ENCODE data around the gene PLD6.
"Not testable (repeated sequence)": the region's sequence is repeated elsewhere in the genome, so short reads cannot be mapped to it uniquely, and the experiment has no call there.

PLD6 gene

DNA sequence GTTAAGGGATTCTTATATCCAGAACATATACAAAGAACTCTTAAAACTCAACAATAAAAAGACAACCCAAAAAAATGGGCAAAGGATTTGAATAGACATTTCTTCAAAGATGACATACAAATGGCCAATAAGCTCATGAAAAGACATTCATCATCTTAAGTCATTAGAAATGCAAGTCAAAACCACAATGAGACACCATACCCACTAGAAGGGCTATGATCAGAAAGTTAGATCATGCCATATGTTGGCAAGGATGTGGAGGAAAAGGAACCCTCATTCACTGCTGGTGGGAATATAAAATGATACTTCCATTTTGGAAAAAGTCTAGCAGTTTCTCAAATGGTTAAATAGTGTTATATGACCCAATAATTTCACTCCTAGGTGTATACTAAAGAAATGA, 9.4 kb downstream of the PLD6 start:
- DNase-seq: no peak

DNA sequence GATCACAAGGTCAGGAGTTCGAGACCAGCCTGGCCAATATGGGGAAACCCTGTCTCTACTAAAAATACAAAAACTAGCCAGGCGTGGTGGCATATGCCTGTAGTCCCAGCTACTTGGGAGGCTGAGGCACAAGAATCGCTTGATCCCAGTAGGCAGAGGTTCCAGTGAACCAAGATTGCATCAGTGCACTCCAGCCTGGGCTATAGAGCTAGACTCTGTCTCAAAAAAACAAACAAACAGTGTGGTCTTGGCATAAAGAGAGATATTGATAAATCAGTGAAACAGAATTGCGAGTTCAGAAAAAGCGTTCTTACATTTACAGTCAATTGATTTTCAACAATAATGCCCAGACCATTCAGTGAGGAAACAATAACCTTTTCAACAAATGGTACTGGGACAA, 10.7 kb downstream of the PLD6 start:
- not testable (repeated sequence) for DNase-seq

DNA sequence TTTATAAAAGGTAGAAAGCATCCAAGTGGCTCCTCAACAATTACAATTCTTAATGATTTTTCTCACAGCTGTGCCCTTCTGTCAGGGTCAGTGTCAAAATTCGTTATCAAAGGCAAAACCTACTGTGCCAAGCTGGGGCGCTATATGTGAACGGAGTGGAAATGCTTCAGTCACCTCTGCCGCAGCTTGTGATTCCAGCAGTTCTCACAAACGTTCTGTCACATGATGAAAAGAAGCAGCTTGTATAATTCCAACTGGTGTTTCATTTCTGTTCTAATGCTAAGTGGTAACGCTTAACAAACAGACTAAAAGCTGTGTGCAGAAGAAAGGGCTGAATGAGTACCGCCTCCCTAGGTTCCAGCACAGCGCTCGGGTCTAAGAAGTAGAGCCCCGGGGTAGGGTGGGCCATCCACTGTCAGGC, 14.2 kb downstream of the PLD6 start:
- no peak for DNase-seq

DNA sequence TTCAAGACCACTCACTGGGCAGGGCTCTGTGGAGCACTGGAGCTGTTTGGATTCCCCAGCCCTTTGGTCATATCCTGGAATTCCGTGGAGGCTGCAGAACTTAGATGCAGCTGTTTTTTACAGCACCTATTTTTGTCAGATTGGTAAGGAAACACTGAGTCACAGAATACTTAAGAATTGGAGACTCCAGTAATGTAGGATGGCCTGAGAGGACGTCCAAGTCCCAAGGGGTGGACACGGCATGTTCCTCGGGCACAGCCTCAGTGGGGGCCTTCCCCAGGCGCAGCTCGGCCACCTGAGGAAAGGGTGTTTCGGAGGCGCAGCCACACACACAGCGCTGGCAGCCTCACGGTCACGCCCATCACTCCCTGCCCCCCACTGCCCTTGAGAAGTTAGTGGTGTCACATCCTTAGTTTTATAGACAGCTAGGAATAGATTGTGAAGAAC, 14.8 kb downstream of the PLD6 start:
- no peak for DNase-seq

DNA sequence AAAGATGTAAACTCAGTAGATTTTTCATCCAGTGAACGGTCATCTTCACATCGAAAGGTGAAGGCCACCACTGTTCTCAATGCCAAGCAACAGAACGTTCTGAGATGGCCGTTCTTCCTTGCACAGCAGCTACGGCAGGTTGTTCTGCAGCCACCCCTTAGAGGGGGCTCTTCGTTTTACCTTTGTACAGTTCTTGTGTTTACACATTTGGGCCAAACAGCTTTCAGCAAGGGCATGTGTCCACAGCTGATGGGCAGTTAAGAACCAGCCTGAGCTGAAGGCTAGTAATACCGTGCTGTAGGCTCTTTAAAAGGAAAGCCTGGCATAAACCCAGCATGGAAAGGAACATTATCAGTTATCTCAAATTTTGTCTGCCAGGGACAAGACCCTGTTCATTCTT, 15.9 kb downstream of the PLD6 start:
- no peak for DNase-seq

DNA sequence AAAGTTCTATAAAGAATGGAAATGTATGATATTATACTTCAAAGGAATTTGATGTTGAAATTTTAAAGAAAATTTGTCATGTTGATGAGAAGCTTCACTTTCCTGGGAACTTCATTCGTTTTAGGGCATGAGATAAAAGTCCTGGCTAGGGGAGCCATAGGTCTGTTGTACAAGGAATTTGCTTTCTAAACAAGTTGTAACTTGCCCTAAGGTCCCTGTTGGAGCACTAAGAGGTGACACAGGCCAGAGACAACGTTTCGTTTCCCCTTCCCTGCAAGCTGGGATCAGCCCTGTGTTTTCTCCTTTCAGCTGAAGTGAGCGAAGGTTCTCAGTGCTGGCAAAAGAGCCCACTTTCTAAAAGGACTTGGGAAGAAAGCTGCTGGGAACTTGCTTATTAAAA, 16.6 kb downstream of the PLD6 start:
- DNase-seq: no peak

DNA sequence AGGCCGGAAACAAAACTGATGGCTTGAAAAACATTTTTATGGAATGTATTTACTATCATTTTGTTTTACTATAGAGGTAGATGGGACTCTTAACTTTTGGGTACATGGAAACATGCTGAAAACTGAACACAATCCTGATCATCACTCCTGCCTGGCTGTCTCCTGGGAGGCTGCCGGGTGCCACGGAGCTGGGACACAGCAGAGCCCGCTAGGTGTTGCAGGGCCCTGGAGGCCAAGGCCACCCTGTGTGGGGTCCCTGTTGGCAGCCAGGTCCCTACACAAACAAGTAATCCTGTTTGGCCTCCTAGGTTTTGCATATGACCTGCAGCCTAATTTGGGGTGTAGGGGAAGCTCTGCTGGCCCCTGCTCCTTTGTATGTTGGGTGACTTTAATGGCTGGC, 17.5 kb downstream of the PLD6 start:
- no peak for DNase-seq

DNA sequence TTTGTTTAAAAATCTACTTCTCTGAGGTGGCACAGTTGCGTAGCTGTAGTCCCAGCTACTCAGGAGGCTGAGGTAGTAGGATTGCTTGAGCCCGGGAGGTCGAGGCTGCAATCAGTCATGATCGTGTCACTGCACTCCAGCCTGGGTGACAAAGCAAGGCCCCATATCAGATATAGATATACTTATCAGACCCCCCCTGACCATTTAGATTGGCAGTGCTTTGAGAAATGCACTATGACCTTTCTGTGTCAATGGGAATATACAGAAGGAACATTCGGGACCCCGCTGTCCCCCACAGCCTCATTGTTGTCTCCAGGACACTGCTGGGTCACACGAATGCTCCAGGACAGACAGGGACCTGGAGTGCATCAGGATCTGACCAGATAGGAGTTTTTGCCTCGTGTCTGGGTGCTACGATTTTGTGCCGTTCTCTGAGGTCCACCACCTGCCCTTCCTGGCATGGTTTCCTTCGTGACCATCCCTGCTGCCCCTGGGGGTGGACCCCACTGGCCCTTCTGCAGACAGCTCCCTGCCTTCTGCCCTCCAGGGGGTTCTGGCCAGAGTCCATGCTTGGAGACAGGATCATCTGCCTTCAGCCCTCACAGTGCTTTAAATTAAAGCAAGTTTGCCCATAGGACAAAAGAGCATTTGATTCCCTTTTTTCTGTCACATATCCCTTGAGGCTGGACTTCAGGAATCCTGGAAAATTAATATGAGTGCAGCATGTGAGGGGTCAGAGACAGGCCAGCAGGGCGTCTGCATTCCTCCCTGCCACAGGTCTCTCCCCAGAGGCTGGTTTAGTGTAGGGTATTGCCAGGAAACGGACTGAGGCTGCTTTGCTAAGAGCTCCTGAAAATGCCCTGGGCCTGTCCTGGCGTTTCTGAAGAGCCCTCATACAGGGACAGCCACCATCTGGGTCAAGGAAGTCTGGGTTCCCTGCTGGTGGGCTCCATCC, 19.3 kb downstream of the PLD6 start:
- no peak for DNase-seq

DNA sequence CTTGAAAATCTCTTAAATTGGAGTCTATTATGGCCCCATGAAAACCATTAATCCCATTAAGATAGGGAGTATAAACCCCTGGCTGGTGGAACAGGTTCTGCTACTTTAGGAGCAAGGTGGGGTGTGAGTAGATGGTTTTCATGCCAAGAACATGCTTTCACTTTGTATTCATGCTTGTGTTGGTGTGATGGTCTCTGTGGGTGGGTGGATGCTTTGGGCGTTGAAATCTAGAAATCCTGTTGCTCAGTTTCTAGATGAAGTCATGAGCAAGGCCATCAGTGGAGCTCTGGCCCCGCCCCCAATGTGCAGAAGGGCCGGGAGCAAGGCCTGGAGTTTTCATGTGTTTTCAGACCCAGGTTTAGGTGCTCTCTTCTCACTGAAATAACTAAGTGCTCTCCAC, 20.1 kb downstream of the PLD6 start:
- DNase-seq: no peak

DNA sequence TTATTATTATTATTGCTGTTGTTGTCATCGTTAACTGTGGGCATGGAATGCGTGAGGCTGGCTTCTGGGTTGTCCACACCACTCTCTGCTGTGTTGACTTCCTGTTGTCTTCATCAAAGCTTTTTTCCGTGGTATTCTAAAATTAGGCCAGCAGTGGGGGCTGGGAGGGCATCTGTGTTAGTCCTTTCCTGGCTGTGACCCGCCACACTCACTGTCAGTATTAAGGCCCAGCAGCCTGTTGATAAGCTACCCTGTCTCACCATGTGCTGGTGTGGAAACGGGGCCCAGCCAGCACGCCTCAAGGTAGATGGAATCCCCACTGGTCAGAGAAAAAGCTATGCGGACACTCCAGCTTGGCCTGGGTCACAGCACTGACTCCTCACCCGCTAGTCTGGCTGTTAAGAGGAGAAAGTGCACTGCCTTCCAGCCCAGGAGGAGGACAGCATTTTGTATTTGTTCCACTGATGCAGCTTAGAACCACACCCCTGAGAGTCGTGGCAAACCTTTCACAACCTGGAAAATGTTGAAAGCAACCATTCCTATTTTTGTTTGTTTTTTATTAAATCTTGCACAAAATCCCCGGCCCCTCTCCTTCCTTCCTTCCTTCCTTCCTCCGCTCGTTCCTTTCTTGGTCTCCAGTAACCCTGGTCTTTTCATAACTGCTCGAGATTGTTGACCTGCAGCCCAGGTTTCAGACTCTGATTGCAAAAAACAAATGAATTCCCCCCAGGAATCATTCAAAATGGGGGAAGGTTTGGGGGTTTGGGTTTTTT, 21.0 kb downstream of the PLD6 start:
- not testable (repeated sequence) for DNase-seq

DNA sequence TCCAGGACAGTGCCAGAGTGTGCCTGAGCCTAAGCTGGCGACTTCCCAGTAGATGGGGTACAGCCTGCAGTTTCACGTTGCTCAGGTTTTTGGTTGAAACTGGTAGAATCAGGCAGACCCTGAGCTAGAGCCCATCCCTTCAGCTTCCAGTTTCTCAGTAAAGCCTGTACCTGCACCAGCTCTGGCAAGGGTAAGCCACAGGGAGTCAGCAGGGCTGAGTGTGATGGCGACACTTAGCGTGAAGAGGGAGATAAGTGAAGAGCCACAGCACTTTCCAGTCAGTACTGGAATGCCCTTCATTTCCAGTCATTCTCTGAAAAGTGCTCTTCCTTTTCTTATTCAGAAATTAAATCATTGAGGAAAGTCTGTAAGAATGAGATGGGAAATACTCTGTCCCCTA, 22.4 kb downstream of the PLD6 start:
- DNase-seq: no peak

DNA sequence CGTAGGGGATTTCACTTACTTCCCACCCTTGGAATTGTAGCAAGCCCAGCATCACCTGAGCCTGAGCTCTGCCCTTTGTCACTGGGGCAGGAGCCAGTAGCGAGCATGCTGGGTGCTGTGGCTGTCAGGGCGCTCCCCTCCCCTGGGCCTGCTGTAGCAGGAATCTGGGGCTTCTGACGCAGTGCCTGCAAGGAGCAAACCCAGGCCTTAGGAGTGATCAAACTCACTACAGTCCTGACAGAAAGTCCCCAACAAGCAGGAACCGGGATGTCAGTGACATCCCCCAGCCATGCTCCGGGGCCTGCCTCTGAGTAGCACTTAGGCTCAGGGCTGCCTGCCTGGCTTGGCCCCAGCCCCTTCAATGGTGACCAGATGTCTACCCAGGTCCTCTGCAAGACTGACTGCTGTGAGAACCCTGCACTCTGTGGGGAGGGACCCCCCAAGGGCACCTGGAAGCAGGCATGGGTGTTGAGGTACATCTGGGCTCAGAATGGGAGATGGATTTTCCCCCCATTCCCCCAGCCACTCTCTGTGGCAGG, 23.5 kb downstream of the PLD6 start:
- no peak for DNase-seq

DNA sequence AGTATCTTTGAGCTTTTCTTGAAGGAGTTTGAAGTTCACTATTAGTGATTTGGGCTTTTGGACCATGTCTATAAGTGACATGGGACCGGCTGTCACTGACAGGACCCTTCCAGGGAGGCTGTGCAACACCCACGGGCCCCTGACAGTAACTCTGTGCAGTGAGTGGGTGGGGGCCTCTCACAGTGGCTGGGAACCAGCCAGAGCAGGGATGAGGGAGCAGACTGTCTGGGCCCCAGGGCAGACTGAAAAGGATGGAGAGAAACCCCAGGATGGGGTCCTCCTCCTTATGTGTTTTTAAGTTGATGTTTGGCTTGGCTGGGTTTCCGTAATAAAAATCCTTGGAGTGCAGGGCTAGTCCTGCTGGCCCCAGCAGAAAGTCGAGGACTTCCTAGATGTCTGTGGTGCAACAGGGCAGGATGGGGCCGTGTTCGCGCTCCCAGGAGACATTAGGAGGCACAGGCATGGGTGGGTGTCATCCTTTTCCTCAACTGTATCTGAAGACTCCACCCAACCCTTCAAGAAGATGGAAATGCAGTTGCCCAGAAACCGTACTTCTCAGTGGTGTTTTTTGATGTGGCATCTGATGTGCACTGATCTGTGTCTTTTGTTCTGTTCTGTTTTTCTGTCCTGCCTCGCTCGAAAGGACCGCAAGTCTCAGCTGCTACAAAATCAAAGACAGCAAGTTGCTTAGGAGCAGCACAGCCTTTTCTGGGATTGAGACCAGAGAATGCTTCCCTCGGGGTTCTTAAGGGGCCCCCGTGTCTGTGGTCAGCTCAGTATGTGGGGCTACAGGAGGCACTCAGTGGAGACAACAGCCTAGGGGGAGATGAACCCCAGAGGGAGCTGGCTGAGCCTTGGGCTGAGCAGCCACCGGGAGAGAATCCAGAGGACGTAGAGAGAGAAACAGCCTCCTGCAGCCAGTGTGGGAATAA, 24.2 kb downstream of the PLD6 start:
- DNase-seq: no peak

DNA sequence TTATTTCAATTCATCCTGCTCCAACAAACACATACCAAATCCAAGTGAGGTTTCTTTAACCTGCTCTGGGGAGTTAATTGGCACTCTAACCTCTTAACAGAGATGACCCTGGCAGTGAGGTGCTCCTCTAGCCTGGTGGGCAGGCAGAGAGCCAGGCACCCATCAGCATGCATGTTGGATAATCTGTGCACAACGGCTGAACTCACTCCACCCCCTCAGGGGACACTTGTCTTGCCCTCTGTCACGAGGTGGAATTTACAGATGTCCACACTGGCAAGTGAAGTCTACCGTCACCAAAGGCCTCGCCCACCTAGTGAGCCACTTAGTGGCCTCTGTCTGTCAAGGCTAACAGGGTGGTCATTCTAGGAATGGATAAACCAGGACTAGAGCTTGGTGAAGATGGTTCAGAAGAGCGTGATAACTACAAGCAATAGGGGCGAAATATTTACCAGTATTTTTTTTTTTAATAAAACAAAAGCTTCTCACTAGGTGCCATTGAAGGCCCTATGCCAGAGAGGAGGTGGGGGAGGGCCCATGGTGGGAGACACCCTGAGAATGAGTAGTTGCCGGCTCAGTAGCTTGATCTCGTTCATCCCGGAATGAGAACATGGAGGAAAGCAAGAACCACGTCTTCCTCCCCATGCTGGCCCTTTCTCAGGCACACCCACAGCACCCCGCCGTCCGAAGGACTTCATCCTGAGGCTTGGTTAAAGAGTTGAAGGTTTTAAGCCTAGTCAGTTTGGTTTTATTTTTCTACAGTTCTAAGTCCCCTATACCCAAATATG, 25.2 kb downstream of the PLD6 start:
- no peak for DNase-seq

DNA sequence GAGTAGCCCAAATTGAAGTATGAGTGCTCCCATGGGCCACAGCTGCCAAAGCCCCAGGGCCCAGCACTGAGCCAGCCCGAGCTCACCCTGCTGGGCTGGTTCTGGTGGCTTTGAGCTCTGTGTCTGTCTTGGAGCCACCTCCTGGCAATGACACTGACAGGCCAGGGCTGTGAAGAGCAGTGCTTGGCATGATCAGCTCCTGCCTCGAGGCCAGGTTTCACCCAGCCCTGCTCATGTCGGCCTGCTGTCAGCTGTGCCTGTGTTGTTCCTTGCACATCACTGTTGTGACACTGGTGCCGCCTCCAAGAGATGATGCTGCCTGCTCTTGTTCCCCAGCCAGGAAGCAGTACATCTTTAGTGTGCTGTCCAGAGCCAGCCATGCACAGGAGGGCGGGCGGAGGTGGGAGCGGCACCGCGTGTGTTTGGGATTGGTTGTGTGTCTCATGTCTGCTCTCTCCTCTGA, 26.0 kb downstream of the PLD6 start:
- no peak for DNase-seq

DNA sequence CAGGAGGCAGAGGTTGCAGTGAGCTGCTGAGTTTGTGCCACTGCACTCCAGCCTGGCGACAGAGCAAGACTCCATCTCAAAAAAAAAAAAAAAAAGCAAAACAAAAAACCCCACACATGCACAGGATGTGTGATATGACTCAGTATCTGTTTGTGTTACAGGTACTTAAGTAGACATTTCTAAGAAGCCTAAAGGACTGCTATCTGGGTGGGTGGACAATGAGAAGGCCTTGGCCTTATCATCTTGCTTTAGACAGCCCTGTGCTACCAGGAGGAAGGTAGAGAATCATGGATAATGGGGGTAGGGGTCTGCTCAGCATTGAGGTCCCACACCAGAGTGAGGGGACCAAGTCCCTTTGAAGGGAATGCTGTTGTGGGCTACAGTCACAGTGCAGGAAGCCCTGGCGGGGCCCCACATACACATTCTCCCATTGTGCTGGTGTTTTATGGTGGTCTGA, 26.7 kb downstream of the PLD6 start:
- no peak for DNase-seq

DNA sequence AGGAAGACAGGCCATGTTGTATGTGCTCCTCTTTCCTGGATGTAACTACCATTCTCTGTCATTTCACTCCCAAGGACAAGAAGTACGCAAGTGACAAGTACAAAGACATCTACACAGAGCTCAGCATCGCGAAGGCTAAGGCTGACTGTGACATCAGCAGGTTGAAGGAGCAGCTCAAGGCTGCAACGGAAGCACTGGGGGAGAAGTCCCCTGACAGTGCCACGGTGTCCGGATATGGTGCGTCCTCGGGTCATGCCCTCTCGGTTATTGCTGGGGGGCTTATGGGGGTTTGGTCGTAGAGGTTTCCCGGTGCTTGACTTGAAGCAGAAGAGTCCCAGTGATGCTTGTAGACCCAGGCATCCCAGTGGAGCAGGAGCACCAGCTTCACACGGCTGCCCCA, 29.0 kb downstream of the PLD6 start:
- DNase-seq: no peak

DNA sequence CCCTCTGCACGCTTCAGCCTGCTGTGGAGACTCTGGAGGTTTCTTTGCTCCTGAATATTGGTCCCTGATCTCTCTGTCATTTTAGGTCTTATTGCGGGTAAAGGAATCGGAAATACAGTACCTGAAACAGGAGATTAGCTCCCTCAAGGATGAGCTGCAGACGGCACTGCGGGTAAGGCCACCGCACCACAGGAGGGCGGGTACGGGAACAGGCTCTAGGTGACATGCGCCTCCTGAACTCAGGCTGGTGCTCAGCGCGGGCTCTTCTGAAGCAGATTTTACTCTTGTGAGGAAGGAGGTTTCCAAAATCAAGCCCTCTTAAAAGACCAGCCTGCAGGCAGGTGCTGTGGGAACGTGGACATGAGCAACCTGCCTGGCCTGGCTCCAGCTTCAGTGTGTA, 29.8 kb downstream of the PLD6 start:
- DNase-seq: no peak

DNA sequence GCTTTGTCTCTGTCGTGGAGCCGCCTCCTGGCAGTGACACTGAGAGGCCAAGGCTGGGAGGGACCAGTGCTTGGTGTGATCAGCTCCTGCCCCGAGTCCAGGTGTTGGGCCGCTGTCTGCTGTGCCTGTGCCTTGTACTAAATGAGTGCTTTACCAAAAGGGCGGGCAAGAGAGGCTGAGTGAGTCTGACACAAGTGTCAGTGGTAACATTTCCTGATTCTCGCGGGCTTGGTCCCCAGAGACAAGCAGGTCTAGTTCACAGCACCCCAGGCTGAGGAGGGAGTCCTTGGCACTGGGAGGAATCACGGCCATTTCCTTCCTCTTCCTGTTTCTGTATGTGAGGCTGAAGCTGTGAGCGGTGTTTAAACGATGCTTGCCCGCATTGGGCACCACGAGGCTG, 30.2 kb downstream of the PLD6 start:
- DNase-seq: no peak

DNA sequence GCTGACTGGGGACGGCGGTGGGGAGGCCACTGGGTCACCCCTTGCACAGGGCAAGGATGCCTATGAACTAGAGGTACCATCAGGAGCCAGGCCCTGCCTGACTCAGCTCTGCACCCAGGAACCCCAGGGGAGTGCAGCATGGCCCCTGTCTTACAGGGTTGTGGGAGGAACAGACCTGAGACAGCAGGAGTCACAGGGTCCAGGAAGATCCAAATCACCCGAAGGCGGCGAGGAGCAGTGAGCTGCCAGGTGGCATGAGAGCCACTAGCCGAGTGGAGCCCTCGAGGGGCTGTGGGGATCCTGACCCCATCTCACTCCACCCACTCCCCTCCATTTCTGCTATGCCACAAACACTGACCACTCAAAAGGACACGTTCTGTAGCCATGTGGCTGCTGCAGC, 30.8 kb downstream of the PLD6 start:
- no peak for DNase-seq

DNA sequence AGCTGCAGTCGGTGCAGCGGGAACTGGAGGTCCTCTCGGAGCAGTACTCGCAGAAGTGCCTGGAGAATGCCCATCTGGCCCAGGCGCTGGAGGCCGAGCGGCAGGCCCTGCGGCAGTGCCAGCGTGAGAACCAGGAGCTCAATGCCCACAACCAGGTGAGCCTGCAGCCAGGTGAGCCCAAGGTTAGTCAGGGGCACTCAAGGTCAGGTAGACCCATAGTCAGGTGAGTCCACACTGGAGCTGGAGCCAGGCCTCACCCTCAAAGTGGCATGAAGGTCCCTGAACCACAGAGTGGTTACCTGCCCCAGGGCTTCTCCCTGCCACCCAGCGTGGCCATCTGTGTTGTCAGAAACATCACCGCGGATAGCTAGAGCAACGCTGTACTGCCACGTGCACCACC, 32.2 kb downstream of the PLD6 start:
- no peak for DNase-seq

DNA sequence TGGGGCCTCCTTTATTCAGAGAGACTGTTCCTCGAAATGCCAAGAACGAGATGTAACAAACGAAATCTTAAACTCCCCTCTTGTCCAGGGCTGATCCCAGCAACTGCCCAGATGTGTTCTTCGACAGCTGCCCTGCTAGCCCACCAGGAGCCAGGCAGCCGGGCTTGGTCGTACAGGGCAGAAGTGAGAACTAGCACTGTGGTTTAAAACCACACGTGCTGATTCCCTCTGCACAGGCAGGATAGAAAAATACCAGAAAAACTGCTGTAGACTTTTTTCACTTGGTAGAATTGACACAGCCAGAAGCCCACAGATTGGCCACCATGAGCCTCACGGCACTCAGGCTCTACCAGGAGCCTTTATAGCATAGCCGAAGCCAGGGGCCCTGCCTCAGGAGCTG, 33.1 kb downstream of the PLD6 start:
- DNase-seq: no peak
